Heart left ventricle (tissue), 16 donors: ENCODE data around the gene FAT2. TPM values are rescaled to one million over a fixed set of nuclear protein-coding genes. Genes with fewer than 3 reads are reported as not detected.
"Not testable (repeated sequence)": the region's sequence is repeated elsewhere in the genome, so short reads cannot be mapped to it uniquely, and the experiment has no call there.

Source experiments
- ATAC-seq, 4 donors: fragments of 200-7000 bp; cut with Tn5 transposase; one replicate each; pipeline ENCODE4 v1.9.1; 2020 to 2022; ENCODE audit warnings: moderate library complexity in 4 of 4, mild to moderate bottlenecking in 3 of 4, moderate number of reproducible peaks in 1 of 4
- DNase-seq, 5 donors: peaks; one replicate each; pipeline ENCODE4 v3.0.0-alpha.2; 2020
- H3K27ac ChIP-seq, 12 donors: fragments of 200-600 bp; sonication (generic) in 4 of 12; one replicate each; pipeline versions ENCODE4 v1.5.0 to v1.8.0; 2016 to 2022; ENCODE audit warnings: mild to moderate bottlenecking in 2 of 12
- H3K27me3 ChIP-seq, 9 donors: fragments of 200-600 bp; sonication (generic) in 2 of 9; one replicate each; pipeline versions ENCODE4 v1.5.1 to v1.8.0; 2016 to 2022; ENCODE audit warnings: mild to moderate bottlenecking in 3 of 9
- H3K36me3 ChIP-seq, 9 donors: fragments of 200-600 bp; sonication (generic) in 2 of 9; one replicate each; pipeline versions ENCODE4 v1.5.0 to v1.8.0; 2018 to 2022; ENCODE audit warnings: mild to moderate bottlenecking in 2 of 9
- H3K4me1 ChIP-seq, 12 donors: fragments of 200-600 bp; sonication (generic) in 4 of 12; one replicate each; pipeline versions ENCODE4 v1.5.0 to v1.8.0; 2016 to 2022; ENCODE audit warnings: mild to moderate bottlenecking in 3 of 12
- H3K4me3 ChIP-seq, 12 donors: fragments of 200-600 bp; sonication (generic) in 4 of 12; one replicate each; pipeline versions ENCODE4 v1.5.0 to v1.8.0; 2017 to 2022; ENCODE audit warnings: mild to moderate bottlenecking in 9 of 12, moderate library complexity in 4 of 12
- H3K9me3 ChIP-seq, 12 donors: fragments of 200-600 bp; sonication (generic) in 4 of 12; one replicate each; pipeline versions ENCODE4 v1.5.0 to v1.8.0; 2016 to 2022; ENCODE audit warnings: mild to moderate bottlenecking in 1 of 12
- CTCF ChIP-seq, 12 donors: fragments of 200-600 bp; sonication (generic) in 4 of 12; IDR thresholded peaks; one replicate each; pipeline versions ENCODE4 v1.5.0 to v1.8.0; 2018 to 2022; ENCODE audit warnings: antibody characterized with exemption in 12 of 12, mild to moderate bottlenecking in 5 of 12
- POLR2A ChIP-seq, 2 donors: fragments of 450-650 bp; IDR thresholded peaks; one replicate each; pipeline ENCODE4 v1.6.1; 2017; ENCODE audit warnings: antibody characterized with exemption in 2 of 2, mild to moderate bottlenecking in 2 of 2, moderate library complexity in 2 of 2
- WGBS, 4 donors: extraction: QIAGEN DNeasy Blood & Tissue Kit in 2 of 4; methylation state at CpG; one replicate each; pipeline versions ENCODE4 v1.1.5 to v1.1.7; 2013 to 2018; 5-methylcytosine and 5-hydroxymethylcytosine counted together
- intact Hi-C, 10 donors: fragments of 100-400 bp; cut with DNase I; formaldehyde crosslinking; loops; one replicate each; pipeline versions ENCODE4 v1.11.1 to v1.14.2; 2022
- polyA plus RNA-seq, 2 donors: library from polyadenylated mRNA; stranded (reverse); fragments of 200-250 nt; gene quantifications; one replicate each; pipeline ENCODE4 v1.2.3, GENCODE V29; 2013
- total RNA-seq, 9 donors: library from RNA; depleted of rRNA in 2 of 9; stranded (reverse); fragments of >200 nt in 2 of 9; fragmentation: NEBNext Ultra II Directional in 3 of 9; extraction: Animal tissue kit (Norgen Biotek cat#: 25700) in 3 of 9; gene quantifications; one replicate each; pipeline versions ENCODE4 v1.1.0 to v1.2.4, GENCODE V29; 2016 to 2023
- donor health status: ischemic (EF 13 %, LVEDD 7.1; RV severe dilation, severe dysfunction).
- donor health status: healthy with polysubstance abuse.
- donor health status: DM: no; HTN: yes; CAD: no.
- donor health status: DM: no; HTN: no; CAD: no.
- donor health status: ischemic (EF 25% LVEDD 6.9; RV normal size, moderate dysfunction).
- donor health status: ischemic (EF 25% LVEDD 5.7; RV mildly dilated, moderate dysfunction).
- donor health status: healthy.
- donor health status: DM: yes; HTN: yes; CAD: no.
- donor health status: ischemic (EF 35%, LVEDD 5.7; RV mildly dilated, moderate dysfunction).
- donor health status: nonischemic (EF 11% LVEDD 7.7; RV severe dilation, severe dysfunction).
- donor health status: DM: yes; HTN: yes; CAD: no.
- donor health status: PGD.
- donor health status: ischemic (EF 29% LVEDD 5.4; RV normal size, mild dysfunction).
- donor health status: nonischemic (EF 23%, LVEDD 6.1; RV moderate dilation, normal function).

FAT2 gene
- total and polyA plus RNA-seq, 11 donors = 0.01 to 0.18 (median 0.04) TPM; not detected in 3

- H3K27me3 ChIP-seq = no peaks in the 10 kb centered on the region
- DNase-seq (no peak), ATAC-seq (no peak)
- H3K4me3 ChIP-seq = no peak overlapping the region
- intact Hi-C loops = no loop called here
- no peak overlapping the region for H3K27ac ChIP-seq
- no peaks in the 10 kb centered on the region for H3K9me3 ChIP-seq
- WGBS, 4 donors = 93 to 95% (median 94%) methylated on average over 5 of the region's 5 CpGs
- no peaks in the 10 kb centered on the region for H3K36me3 ChIP-seq
- peaks cover 0 to 4% (median 0%) of the 10 kb centered on the region in 12 donors for H3K4me1 ChIP-seq
- TF ChIP-seq CTCF (IDR thresholded peaks at IDR 0.05) (no peak), POLR2A (IDR thresholded peaks at IDR 0.05) (no peak)
Measured at GRCh38 chr5:151587796-151588555, 3.2 kb downstream of the FAT2 start.

GRCh38 chr5:151585970-151586369 lies 5.2 kb downstream of the FAT2 start:
- Histone ChIP-seq H3K36me3 (no peaks in the 10 kb centered on the region), H3K27ac (no peak overlapping the region), H3K27me3 (no peaks in the 10 kb centered on the region), H3K4me1 (no peaks in the 10 kb centered on the region), H3K4me3 (no peak overlapping the region), H3K9me3 (no peaks in the 10 kb centered on the region)
- TF ChIP-seq CTCF (IDR thresholded peaks at IDR 0.05) (no peak), POLR2A (IDR thresholded peaks at IDR 0.05) (no peak)
- ATAC-seq (peak in 3 of 4 donors; percentile 30 to 69 (median 50)), DNase-seq (peak in 3 of 5 donors; percentile 39 to 64 (median 43))
- 71 to 78% (median 74%) methylated on average over 10 of the region's 10 CpGs for WGBS, 4 donors
- intact Hi-C loops = no loop called here

GRCh38 chr5:151585344-151585743 lies 5.8 kb downstream of the FAT2 start:
- 61 to 83% (median 66%) methylated on average over 4 of the region's 4 CpGs for WGBS, 4 donors
- H3K4me1 ChIP-seq, H3K27me3 ChIP-seq, H3K27ac ChIP-seq, intact Hi-C loops, H3K36me3 ChIP-seq, DNase-seq, ATAC-seq, H3K9me3 ChIP-seq, H3K4me3 ChIP-seq: not testable (repeated sequence)

- Histone ChIP-seq H3K9me3 (no peaks in the 10 kb centered on the region), H3K36me3 (no peaks in the 10 kb centered on the region), H3K4me3 (no peak overlapping the region), H3K27me3 (no peaks in the 10 kb centered on the region), H3K4me1 (no peaks in the 10 kb centered on the region), H3K27ac (no peak overlapping the region)
- TF ChIP-seq POLR2A (IDR thresholded peaks at IDR 0.05) = no peak
- TF ChIP-seq CTCF (IDR thresholded peaks at IDR 0.05) = no peak
- intact Hi-C loops = no loop called here
- 86 to 90% (median 88%) methylated on average over 14 of the region's 14 CpGs for WGBS, 4 donors
- DNase-seq (no peak), ATAC-seq (no peak)
Measured at GRCh38 chr5:151584057-151584937, 6.8 kb downstream of the FAT2 start.
